Gastroesophageal sphincter (tissue), 4 donors: ENCODE results near the gene GPHN. TPM values are rescaled to one million over a fixed set of nuclear protein-coding genes. Genes with fewer than 3 reads are reported as not detected.

Experiments
- ATAC-seq: fragments of 150-250 bp; one replicate; pipeline ENCODE4 v1.9.1; 2016; ENCODE audit warnings: mild to moderate bottlenecking, moderate library complexity
- H3K27ac ChIP-seq, 4 donors: fragments of 200-600 bp; sonication (generic) in 3 of 4; 1 replicate in 3 of 4; 2 replicates in 1 of 4; pipeline ENCODE4 v1.5.1; 2016 to 2019
- H3K27me3 ChIP-seq: fragments of 200-600 bp; sonication (generic); one replicate; pipeline ENCODE4 v1.5.1; 2019
- H3K36me3 ChIP-seq, 2 donors: fragments of 200-600 bp; sonication (generic); one replicate each; pipeline ENCODE4 v1.5.1; 2019; ENCODE audit warnings: control low read depth in 1 of 2
- H3K4me1 ChIP-seq, 3 donors: fragments of 200-600 bp; sonication (generic); 1 replicate in 2 of 3; 2 replicates in 1 of 3; pipeline ENCODE4 v1.5.1; 2016 to 2019; ENCODE audit warnings: control low read depth in 2 of 3
- H3K4me3 ChIP-seq, 2 donors: fragments of 200-600 bp; sonication (generic); one replicate each; pipeline ENCODE4 v1.5.1; 2019; ENCODE audit warnings: mild to moderate bottlenecking in 1 of 2, moderate library complexity in 1 of 2
- H3K9me3 ChIP-seq, 3 donors: fragments of 200-600 bp; sonication (generic); one replicate each; pipeline ENCODE4 v1.5.1; 2017 to 2019; ENCODE audit warnings: control low read depth in 2 of 3
- CTCF ChIP-seq, 4 experiments: fragments of 200-600 bp in 2 of 4; fragments of 450-650 bp in 2 of 4; sonication (generic) in 1 of 4; IDR thresholded peaks; one replicate each; pipeline ENCODE4 v1.5.1; 2017 to 2019; ENCODE audit warnings: antibody characterized with exemption in 4 of 4, mild to moderate bottlenecking in 2 of 4, moderate library complexity in 2 of 4
- EP300 ChIP-seq: sonication (generic); formaldehyde crosslinking; IDR thresholded peaks from one replicate; pipeline ENCODE4 v1.6.1; 2017; ENCODE audit warnings: antibody characterized with exemption, mild to moderate bottlenecking
- POLR2A ChIP-seq, 2 donors: fragments of 450-650 bp; IDR thresholded peaks; one replicate each; pipeline ENCODE4 v1.6.1; 2017; ENCODE audit warnings: antibody characterized with exemption in 2 of 2, mild to moderate bottlenecking in 2 of 2, moderate library complexity in 1 of 2
- POLR2AphosphoS5 ChIP-seq: sonication (generic); formaldehyde crosslinking; IDR thresholded peaks from one replicate; pipeline ENCODE4 v1.6.1; 2017; ENCODE audit warnings: antibody characterized with exemption
- WGBS, 2 donors: methylation state at CpG; one replicate each; pipeline ENCODE4 v1.1.5; 2018; ENCODE audit warnings: low coverage in 1 of 2; 5-methylcytosine and 5-hydroxymethylcytosine counted together
- total RNA-seq, 4 donors: library from RNA; depleted of rRNA; stranded (reverse); fragments of >200 nt; gene quantifications; one replicate each; pipeline ENCODE4 v1.1.0, GENCODE V29; 2016

GPHN gene
- total RNA-seq, 4 donors from 2014 or later = 13.1 to 16.5 (median 14.7) TPM

GRCh38 chr14:67207810-67208209 is 699.9 kb downstream of the GPHN start:
- no peak for TF ChIP-seq CTCF (IDR thresholded peaks at IDR 0.05)
- TF ChIP-seq EP300 = no peak
- no peak for ATAC-seq
- no peaks in the 10 kb centered on the region for H3K36me3 ChIP-seq
- no peak overlapping the region for H3K27ac ChIP-seq
- 89% methylated on average over 3 of the region's 8 CpGs; no CpG with 5 or more reads in 1 of the 2 donors for WGBS, 2 donors
- no peaks in the 10 kb centered on the region for H3K27me3 ChIP-seq
- no peaks in the 10 kb centered on the region for H3K4me1 ChIP-seq
- H3K9me3 ChIP-seq = no peaks in the 10 kb centered on the region
- no peak overlapping the region for H3K4me3 ChIP-seq

DNA sequence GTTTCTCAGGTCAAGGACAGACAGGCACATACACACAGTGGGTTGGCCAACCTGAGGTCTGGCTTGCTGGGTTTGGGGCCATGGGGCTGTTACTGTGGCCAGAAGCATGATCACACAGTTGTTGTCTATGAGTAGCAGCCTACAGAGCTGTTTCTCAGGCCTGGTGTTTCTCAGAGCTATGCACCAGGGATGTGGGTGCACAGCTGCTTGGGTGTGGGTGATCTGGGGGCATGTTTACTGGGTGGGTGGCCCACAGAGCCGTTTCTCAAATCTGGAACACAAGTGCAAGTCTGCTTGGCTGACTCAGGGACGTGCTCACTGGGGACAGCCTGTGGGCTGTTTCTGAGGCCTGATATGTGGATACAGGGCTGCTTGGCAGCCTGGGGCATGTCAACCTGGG is 710.2 kb downstream of the GPHN start:
- Histone ChIP-seq H3K9me3 (no peaks in the 10 kb centered on the region), H3K4me3 (no peak overlapping the region), H3K4me1 (peaks cover 0 to 14% (median 0%) of the 10 kb centered on the region in 3 donors), H3K27me3 (no peaks in the 10 kb centered on the region), H3K27ac (no peak overlapping the region), H3K36me3 (no peaks in the 10 kb centered on the region)
- 25% methylated on average over 1 of the region's 2 CpGs; no CpG with 5 or more reads in 1 of the 2 donors for WGBS, 2 donors
- TF ChIP-seq EP300 = no peak
- no peak for TF ChIP-seq CTCF (IDR thresholded peaks at IDR 0.05)
- no peak for TF ChIP-seq POLR2AphosphoS5
- TF ChIP-seq POLR2A (IDR thresholded peaks at IDR 0.05) = no peak
- ATAC-seq = no peak

DNA sequence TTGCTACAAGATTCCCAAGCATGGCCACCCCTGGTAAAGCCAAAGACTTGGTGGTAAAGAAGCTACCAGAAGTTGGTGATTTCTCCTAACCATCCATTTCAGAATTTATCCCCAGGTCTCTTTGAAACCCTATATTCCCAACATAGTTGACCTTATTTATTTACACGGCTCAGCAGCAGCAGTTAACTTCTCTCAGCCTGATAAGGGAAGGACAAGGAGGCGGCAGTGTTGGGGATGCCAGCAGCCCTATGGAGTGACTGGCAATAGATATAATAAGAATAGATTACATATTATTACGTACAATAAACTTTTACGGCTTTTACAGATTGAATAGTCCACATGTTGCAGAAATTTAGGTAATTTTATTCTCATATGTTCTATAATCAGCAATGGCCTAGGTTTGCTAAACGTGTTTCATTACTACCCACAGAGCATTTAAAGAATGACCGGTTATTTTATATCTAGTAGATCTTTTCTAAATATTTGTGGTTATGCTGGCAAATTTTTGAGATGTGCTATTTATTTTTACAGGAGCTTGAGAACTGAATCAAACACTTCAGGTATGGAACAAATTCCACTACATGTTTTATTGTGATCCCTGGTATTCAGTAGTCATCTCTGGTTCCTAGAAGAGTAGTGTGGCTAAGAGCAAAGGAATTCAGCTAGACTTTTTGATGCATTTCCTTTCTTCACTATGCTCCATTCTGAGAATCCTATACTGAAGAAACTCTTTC is 713.5 kb downstream of the GPHN start:
- TF ChIP-seq POLR2AphosphoS5 (no peak), POLR2A (IDR thresholded peaks at IDR 0.05) (no peak), EP300 (no peak), CTCF (IDR thresholded peaks at IDR 0.05) (no peak)
- Histone ChIP-seq H3K9me3 (no peaks in the 10 kb centered on the region), H3K36me3 (no peaks in the 10 kb centered on the region), H3K4me1 (peaks cover 0 to 33% (median 0%) of the 10 kb centered on the region in 3 donors), H3K27ac (no peak overlapping the region), H3K4me3 (no peak overlapping the region), H3K27me3 (no peaks in the 10 kb centered on the region)
- no peak for ATAC-seq
- 81 to 85% methylated on average over 6 of the region's 6 CpGs for WGBS, 2 donors

DNA sequence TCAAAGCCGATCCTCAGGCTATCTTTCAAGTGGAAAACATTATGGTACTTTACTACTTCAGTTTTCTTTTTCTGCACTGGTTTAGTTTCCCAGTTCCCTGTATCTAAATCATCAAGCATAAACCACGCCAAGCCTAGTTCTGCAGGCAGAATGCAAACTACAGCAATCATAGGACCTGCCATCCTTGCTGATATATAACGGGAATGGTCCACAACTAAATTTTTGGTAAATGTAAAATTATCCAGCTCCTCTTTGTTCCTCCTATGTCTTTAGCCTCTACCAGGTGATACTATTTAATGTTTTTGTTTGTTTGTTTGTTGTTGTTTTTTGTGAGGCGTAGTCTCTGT is 714.0 kb downstream of the GPHN start:
- Histone ChIP-seq H3K36me3 (no peaks in the 10 kb centered on the region), H3K4me1 (peaks cover 0 to 37% (median 0%) of the 10 kb centered on the region in 3 donors), H3K27me3 (no peaks in the 10 kb centered on the region), H3K4me3 (no peak overlapping the region), H3K9me3 (no peaks in the 10 kb centered on the region), H3K27ac (no peak overlapping the region)
- TF ChIP-seq POLR2AphosphoS5 (no peak), POLR2A (IDR thresholded peaks at IDR 0.05) (no peak), EP300 (no peak), CTCF (IDR thresholded peaks at IDR 0.05) (no peak)
- 84 to 93% methylated on average over 4 of the region's 4 CpGs for WGBS, 2 donors
- no peak for ATAC-seq

DNA sequence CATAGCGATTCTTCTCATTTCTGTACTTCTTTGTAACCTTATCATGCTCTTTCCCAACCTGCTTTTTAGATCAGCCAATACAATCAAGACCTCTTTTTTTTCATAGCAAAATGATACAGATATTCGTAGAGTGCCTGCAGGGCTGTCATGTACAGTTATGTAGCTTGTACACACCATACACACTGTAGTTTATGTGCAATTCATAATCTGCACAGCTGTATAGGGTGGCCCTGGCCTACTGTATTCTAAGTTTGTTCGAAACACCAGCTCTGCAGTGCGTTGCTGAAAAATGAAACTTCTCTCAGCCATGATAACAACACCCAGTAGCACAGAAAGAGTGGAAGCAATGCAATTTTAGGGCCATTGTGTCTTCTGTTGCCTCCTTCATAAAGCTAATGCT is 717.6 kb downstream of the GPHN start:
- Histone ChIP-seq H3K27me3 (no peaks in the 10 kb centered on the region), H3K9me3 (no peaks in the 10 kb centered on the region), H3K27ac (no peak overlapping the region), H3K4me3 (no peak overlapping the region), H3K4me1 (peaks cover 0 to 49% (median 4%) of the 10 kb centered on the region in 3 donors), H3K36me3 (no peaks in the 10 kb centered on the region)
- WGBS, 2 donors = 77 to 100% methylated on average over 1 to 2 of the region's 4 CpGs
- no peak for ATAC-seq
- no peak for TF ChIP-seq POLR2A (IDR thresholded peaks at IDR 0.05)
- TF ChIP-seq EP300 = no peak
- no peak for TF ChIP-seq CTCF (IDR thresholded peaks at IDR 0.05)
- no peak for TF ChIP-seq POLR2AphosphoS5
